HEK293T (cell line): Measurements from ENCODE around the gene SEPTIN5.

Experiments used
- ARNT ChIP-seq: fragments of 450-650 bp; IDR thresholded peaks from 2 replicates; pipeline ENCODE4 v1.6.1; 2017; ENCODE audit warnings: mild to moderate bottlenecking
- BHLHE40 ChIP-seq: fragments of 450-650 bp; IDR thresholded peaks from 2 replicates; pipeline ENCODE4 v1.6.1; 2016; ENCODE audit warnings: mild to moderate bottlenecking, moderate library complexity, borderline replicate concordance
- LEF1 ChIP-seq: fragments of 450-650 bp; IDR thresholded peaks from 2 replicates; pipeline ENCODE4 v1.6.1; 2017; ENCODE audit warnings: mild to moderate bottlenecking, borderline replicate concordance

GRCh38 chr22:19767427-19768341 is 53.4 kb downstream of the SEPTIN5 start:
- no peak for TF ChIP-seq ARNT
- no peak for TF ChIP-seq BHLHE40
- no peak for TF ChIP-seq LEF1
